GM15510 (cell line): ENCODE measurements around the gene CEP135.

ENCODE experiments used
- POLR2A ChIP-seq: IDR thresholded peaks from 3 replicates; pipeline ENCODE4 v1.6.1; 2011; ENCODE audit warnings: borderline replicate concordance; ENCODE audit not compliant: insufficient read length; ENCODE audit errors: extremely low read depth

CEP135 gene

GRCh38 chr4:55965585-55965984 is 16.8 kb downstream of the CEP135 start:
- no peak for TF ChIP-seq POLR2A

- no peak for TF ChIP-seq POLR2A
Measured at GRCh38 chr4:55967376-55967775, 18.6 kb downstream of the CEP135 start.

- no peak for TF ChIP-seq POLR2A
Measured at GRCh38 chr4:55973650-55974049, 24.9 kb downstream of the CEP135 start.

GRCh38 chr4:55977811-55978210 is 29.1 kb downstream of the CEP135 start:
- no peak for TF ChIP-seq POLR2A

- TF ChIP-seq POLR2A: no peak
Measured at GRCh38 chr4:55979562-55979961, 30.8 kb downstream of the CEP135 start.

GRCh38 chr4:55980725-55981124 is 32.0 kb downstream of the CEP135 start:
- no peak for TF ChIP-seq POLR2A

- no peak for TF ChIP-seq POLR2A
Measured at GRCh38 chr4:55982976-55983375, 34.2 kb downstream of the CEP135 start.

- TF ChIP-seq POLR2A: no peak
Measured at GRCh38 chr4:55989766-55990165, 41.0 kb downstream of the CEP135 start.

GRCh38 chr4:55993994-55994663 is 45.4 kb downstream of the CEP135 start:
- no peak for TF ChIP-seq POLR2A

- TF ChIP-seq POLR2A: no peak
Measured at GRCh38 chr4:55996646-55997045, 47.9 kb downstream of the CEP135 start.

GRCh38 chr4:56003606-56004005 is 54.9 kb downstream of the CEP135 start:
- TF ChIP-seq POLR2A: no peak

GRCh38 chr4:56004235-56004634 is 55.5 kb downstream of the CEP135 start:
- TF ChIP-seq POLR2A: no peak

- no peak for TF ChIP-seq POLR2A
Measured at GRCh38 chr4:56007154-56007553, 58.4 kb downstream of the CEP135 start.

GRCh38 chr4:56008206-56008605 is 59.5 kb downstream of the CEP135 start:
- TF ChIP-seq POLR2A: no peak

- no peak for TF ChIP-seq POLR2A
Measured at GRCh38 chr4:56026596-56026995, 77.9 kb downstream of the CEP135 start.

- no peak for TF ChIP-seq POLR2A
Measured at GRCh38 chr4:56028165-56028564, 79.4 kb downstream of the CEP135 start.
